K562 (cell line): ENCODE data around the gene MDK.

Experiments
- ADNP ChIP-seq: fragments of 200-800 bp; sonication (Bioruptor generic); IDR thresholded peaks from 2 replicates; pipeline ENCODE4 v1.6.1; 2016; ENCODE audit warnings: missing genetic modification characterization, missing compliant biosample characterization
- CHD2 ChIP-seq: IDR thresholded peaks from 2 replicates; pipeline ENCODE4 v1.6.1; 2011; ENCODE audit warnings: low read depth, low read length
- CTCF ChIP-seq, 3 experiments: IDR thresholded peaks in 2 of 3; conservative IDR thresholded peaks in 1 of 3; 2 replicates each; pipeline ENCODE4 v1.5.1; 2011 to 2012; ENCODE audit warnings: low read length in 3 of 3, mild to moderate bottlenecking in 3 of 3, control low read depth in 2 of 3, improper control_type of control experiment in 1 of 3, inconsistent platforms in 1 of 3, low read depth in 1 of 3, mixed read lengths in 1 of 3, moderate library complexity in 1 of 3; ENCODE audit not compliant: insufficient read depth in 2 of 3
- JUNB ChIP-seq: fragments of 450-650 bp; formaldehyde crosslinking; conservative IDR thresholded peaks from 2 replicates; pipeline ENCODE4 v1.4.0; 2020; ENCODE audit warnings: mild to moderate bottlenecking
- JUND ChIP-seq, 2 experiments: IDR thresholded peaks; 2 replicates in 1 of 2; 3 replicates in 1 of 2; pipeline ENCODE4 v1.6.1; 2011; ENCODE audit warnings: borderline replicate concordance in 2 of 2, low read depth in 2 of 2, low read length in 2 of 2, improper control_type of control experiment in 1 of 2, missing biosample characterization in 1 of 2, missing genetic modification characterization in 1 of 2, missing genetic modification reagents in 1 of 2
- POLR2A ChIP-seq: fragments of 450-650 bp; conservative IDR thresholded peaks from 2 replicates; pipeline ENCODE4 v1.6.1; 2016
- POLR2G ChIP-seq: fragments of 200-400 bp; formaldehyde crosslinking; IDR thresholded peaks from 2 replicates; pipeline ENCODE4 v1.6.1; 2017; ENCODE audit warnings: low read depth, mild to moderate bottlenecking, antibody characterized with exemption, low read length, moderate library complexity
- ZFP36 ChIP-seq: fragments of 150-350 bp; IDR thresholded peaks from 2 replicates; pipeline ENCODE4 v1.6.1; 2018; ENCODE audit warnings: low read length, low read depth; ENCODE audit not compliant: partially characterized antibody

- TF ChIP-seq CHD2 (no peak), JUND (IDR thresholded peaks at IDR 0.05; ENCODE audit: borderline replicate concordance, low read depth, low read length) (no peak), JUND (tag; IDR thresholded peaks at IDR 0.05; ENCODE audit: borderline replicate concordance, low read depth, low read length) (no peak), ADNP (tag) (no peak), ZFP36 (no peak), CTCF (IDR thresholded peaks at IDR 0.05 in 2 of 3, conservative IDR thresholded peaks at IDR 0.05 in 1 of 3; ENCODE audit: insufficient read depth in 2 of 3, low read depth in 1 of 3, low read length in 3 of 3) (no peak), JUNB (CRISPR knock-in tag) (no peak), POLR2G (no peak), POLR2A (no peak)
Measured at GRCh38 chr11:46370253-46370652, 11.2 kb upstream of the MDK start.
